ENCODE data around the gene IQSEC1.

- TF ChIP-seq CTCF (IDR thresholded peaks at IDR 0.05; ENCODE audit: insufficient read depth, low read depth, low read length) (no peak), EZH2 (IDR thresholded peaks at IDR 0.05; ENCODE audit: insufficient read depth, low read length) (no peak)
Observed at GRCh38 chr3:12941495-12942023, 131.7 kb downstream of the IQSEC1 start.
